Neutrophil (primary cell): ENCODE results near the gene DDC.

Experiments
- H3K27ac ChIP-seq: fragments of 200-600 bp; sonication (generic); 2 replicates; pipeline ENCODE4 v1.5.1; 2016; ENCODE audit warnings: mild to moderate bottlenecking, moderate library complexity
- H3K27me3 ChIP-seq: fragments of 200-600 bp; sonication (generic); 2 replicates; pipeline ENCODE4 v1.6.0; 2016; ENCODE audit warnings: mild to moderate bottlenecking
- H3K36me3 ChIP-seq: fragments of 200-600 bp; sonication (generic); 2 replicates; pipeline ENCODE4 v1.5.1; 2017
- H3K4me1 ChIP-seq, 2 experiments: fragments of 200-600 bp in 1 of 2; sonication (generic) in 1 of 2; 1 replicate in 1 of 2; 2 replicates in 1 of 2; pipeline versions ENCODE4 v1.5.1 to v1.6.1; 2013 to 2016; ENCODE audit warnings: low read depth in 1 of 2, low read length in 1 of 2, mild to moderate bottlenecking in 1 of 2, moderate library complexity in 1 of 2; ENCODE audit not compliant: control insufficient read depth in 1 of 2, insufficient read depth in 1 of 2
- H3K4me3 ChIP-seq, 2 experiments: fragments of 200-600 bp in 1 of 2; sonication (generic) in 1 of 2; 1 replicate in 1 of 2; 2 replicates in 1 of 2; pipeline ENCODE4 v1.5.1; 2013 to 2016; ENCODE audit warnings: low read depth in 1 of 2, low read length in 1 of 2, mild to moderate bottlenecking in 1 of 2, moderate library complexity in 1 of 2
- H3K9me3 ChIP-seq: fragments of 200-600 bp; sonication (generic); 2 replicates; pipeline ENCODE4 v1.5.1; 2016
- CTCF ChIP-seq: fragments of 200-600 bp; sonication (generic); IDR thresholded peaks from 2 replicates; pipeline ENCODE4 v1.5.1; 2016; ENCODE audit warnings: antibody characterized with exemption

DDC gene

GRCh38 chr7:50423860-50424259, 141.3 kb downstream of the DDC start:
- TF ChIP-seq CTCF = no peak
- Histone ChIP-seq H3K4me3 (no peak overlapping the region), H3K27me3 (no peaks in the 10 kb centered on the region), H3K9me3 (no peaks in the 10 kb centered on the region), H3K4me1 (no peaks in the 10 kb centered on the region), H3K27ac (no peak overlapping the region), H3K36me3 (no peaks in the 10 kb centered on the region)

GRCh38 chr7:50422858-50423257, 142.3 kb downstream of the DDC start:
- Histone ChIP-seq H3K4me1 (peaks cover 4 to 6% of the 10 kb centered on the region in 2 experiments), H3K4me3 (no peak overlapping the region), H3K36me3 (no peaks in the 10 kb centered on the region), H3K27me3 (no peaks in the 10 kb centered on the region), H3K9me3 (no peaks in the 10 kb centered on the region), H3K27ac (no peak overlapping the region)
- TF ChIP-seq CTCF = no peak

- no peak for TF ChIP-seq CTCF
- Histone ChIP-seq H3K27ac (no peak overlapping the region), H3K36me3 (no peaks in the 10 kb centered on the region), H3K27me3 (no peaks in the 10 kb centered on the region), H3K9me3 (no peaks in the 10 kb centered on the region), H3K4me1 (peaks cover 22 to 24% of the 10 kb centered on the region in 2 experiments), H3K4me3 (no peak overlapping the region)
These were observed 144.2 kb downstream of the DDC start for GRCh38 chr7:50421043-50421442.

GRCh38 chr7:50418526-50419290, 146.5 kb downstream of the DDC start:
- Histone ChIP-seq H3K4me3 (no peak overlapping the region), H3K27ac (no peak overlapping the region), H3K36me3 (no peaks in the 10 kb centered on the region), H3K9me3 (no peaks in the 10 kb centered on the region), H3K4me1 (peaks cover 31 to 34% of the 10 kb centered on the region in 2 experiments), H3K27me3 (no peaks in the 10 kb centered on the region)
- no peak for TF ChIP-seq CTCF

GRCh38 chr7:50418086-50418515, 147.1 kb downstream of the DDC start:
- H3K36me3 ChIP-seq = no peaks in the 10 kb centered on the region
- no peaks in the 10 kb centered on the region for H3K27me3 ChIP-seq
- no peak overlapping the region for H3K4me3 ChIP-seq
- peak; percentile 61 for TF ChIP-seq CTCF
- peak overlapping the region; percentile 86 for H3K27ac ChIP-seq
- H3K4me1 ChIP-seq = peaks cover 31 to 34% of the 10 kb centered on the region in 2 experiments
- H3K9me3 ChIP-seq = no peaks in the 10 kb centered on the region
